Caki2 (cell line): ENCODE results near the gene ARMH4. TPM values are rescaled to one million over a fixed set of nuclear protein-coding genes. Genes with fewer than 3 reads are reported as not detected.
A peak's percentile ranks its signal among the peaks of the same experiment; 100 is the strongest.
"Not testable (repeated sequence)": the region's sequence is repeated elsewhere in the genome, so short reads cannot be mapped to it uniquely, and the experiment has no call there.

Source experiments
- DNase-seq: peaks from one replicate; pipeline ENCODE4 v3.0.0-alpha.2; 2015; ENCODE audit warnings: low read depth
- in situ Hi-C: cut with HindIII; loops from 2 replicates; pipeline ENCODE4 v1.10.0; 2016; ENCODE audit warnings: low sequenced_read_pairs, low pct_unique_long_range_greater_than_20kb, mixed read lengths
- total RNA-seq: library from RNA; depleted of rRNA; stranded (reverse); fragments of >200 nt; shearing (Covaris generic); gene quantifications from 2 replicates; pipeline ENCODE4 v1.2.3, GENCODE V29; 2014; ENCODE audit warnings: low replicate concordance

ARMH4 gene
- total RNA-seq, 1 experiment from 2014 or later: 0.10 TPM

DNA sequence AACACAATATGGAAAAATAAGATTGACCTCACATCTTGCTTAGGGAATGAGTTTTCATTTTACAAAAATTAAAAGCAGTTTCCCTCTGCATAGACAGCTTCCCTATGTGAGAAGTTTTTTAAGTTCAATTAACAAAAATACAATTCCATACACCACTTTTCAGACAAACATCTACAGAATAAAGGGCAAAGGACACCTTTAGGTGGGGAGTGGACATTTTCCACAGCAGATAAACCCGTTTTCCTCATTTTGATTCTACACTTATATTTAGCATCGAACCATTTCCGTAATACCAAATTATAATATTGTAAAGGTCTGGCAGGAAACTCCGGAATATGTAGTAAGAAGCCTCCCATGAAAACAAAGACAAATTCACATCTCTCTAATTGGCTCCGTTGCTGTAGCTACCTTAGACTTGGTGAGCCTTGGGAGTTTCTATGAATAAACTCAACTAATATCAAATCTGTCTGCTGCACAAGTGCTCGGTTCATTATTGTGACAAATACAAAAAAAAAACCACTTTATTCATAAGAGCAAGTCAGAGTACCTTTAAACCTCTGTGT lies 1.7 kb downstream of the ARMH4 start:
- in situ Hi-C loops: no loop called here
- DNase-seq: no peak

DNA sequence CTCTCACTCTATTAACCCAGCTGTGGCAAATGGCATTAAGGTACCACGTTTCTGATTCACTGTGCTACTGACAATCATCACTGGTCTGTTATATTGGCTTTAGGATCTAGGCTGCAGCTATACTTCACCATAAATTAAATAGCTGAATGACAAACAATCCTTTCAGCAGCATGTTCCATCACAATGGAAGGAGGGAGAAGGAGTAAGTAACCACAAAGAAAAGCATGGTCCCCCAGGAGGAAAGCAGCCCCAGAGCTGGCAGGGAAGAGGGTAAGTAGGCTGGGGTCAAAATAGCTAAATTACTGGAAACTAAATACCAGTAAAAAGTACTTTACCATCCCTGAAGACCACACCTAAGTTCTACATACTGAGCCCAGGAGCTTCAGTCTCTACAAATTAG lies 2.8 kb downstream of the ARMH4 start:
- in situ Hi-C loops: no loop called here
- no peak for DNase-seq

DNA sequence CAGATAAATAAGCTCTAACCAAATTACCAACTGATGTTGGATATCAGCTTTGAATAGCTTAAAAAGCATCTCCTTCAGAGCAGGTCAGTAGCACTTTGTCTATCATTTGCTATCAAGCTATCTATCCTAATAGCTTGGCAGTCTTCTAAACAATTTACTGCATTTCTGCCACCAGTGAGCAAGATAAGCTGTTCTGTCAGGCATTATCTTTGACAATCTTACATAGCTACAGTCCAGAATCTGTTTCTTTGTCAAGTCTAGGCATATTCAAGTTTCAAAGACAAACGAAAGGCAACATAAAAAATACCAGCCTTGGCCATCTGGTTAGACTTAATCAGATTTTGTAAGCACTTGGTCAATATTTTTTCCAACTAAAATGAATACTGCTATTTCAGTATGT lies 5.6 kb downstream of the ARMH4 start:
- DNase-seq: no peak
- in situ Hi-C loops: no loop called here

DNA sequence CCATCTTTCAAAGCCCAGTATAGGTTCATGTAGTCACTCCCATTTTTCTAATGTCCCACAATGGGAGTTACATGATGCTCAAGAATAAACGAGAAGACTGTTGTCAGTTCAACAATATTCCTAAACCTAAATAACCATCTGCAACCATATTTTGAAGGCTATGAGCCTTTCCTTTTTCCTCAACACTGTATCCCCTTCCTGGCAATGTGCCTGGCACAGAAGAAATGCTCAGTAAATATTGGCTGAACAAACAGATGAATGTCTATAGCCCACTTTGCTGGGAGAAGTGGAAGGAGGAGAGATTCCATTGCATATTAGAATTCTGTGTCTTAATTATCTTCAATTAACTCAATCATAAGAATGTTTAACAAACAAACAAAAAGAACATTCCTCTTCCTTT lies 6.1 kb downstream of the ARMH4 start:
- in situ Hi-C loops: no loop called here
- no peak for DNase-seq

DNA sequence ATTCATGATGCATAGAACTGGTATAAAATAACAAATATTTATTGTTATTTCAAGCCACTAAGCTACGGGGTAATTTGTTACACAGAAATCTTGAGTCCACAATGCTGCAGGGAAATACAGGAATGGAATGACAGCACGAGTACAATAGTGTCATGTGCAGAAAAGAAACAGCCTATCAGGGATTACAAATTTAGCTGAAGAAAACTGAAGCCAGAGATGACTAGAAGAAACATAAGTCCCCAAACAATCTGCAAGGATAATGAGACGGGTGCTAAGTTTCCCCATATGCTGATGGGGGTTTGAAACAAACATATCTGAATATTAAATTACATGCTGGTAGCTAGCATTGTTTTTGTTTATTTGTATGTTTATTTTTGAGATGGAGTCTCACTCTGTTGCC lies 8.9 kb downstream of the ARMH4 start:
- in situ Hi-C loops: no loop called here

DNA sequence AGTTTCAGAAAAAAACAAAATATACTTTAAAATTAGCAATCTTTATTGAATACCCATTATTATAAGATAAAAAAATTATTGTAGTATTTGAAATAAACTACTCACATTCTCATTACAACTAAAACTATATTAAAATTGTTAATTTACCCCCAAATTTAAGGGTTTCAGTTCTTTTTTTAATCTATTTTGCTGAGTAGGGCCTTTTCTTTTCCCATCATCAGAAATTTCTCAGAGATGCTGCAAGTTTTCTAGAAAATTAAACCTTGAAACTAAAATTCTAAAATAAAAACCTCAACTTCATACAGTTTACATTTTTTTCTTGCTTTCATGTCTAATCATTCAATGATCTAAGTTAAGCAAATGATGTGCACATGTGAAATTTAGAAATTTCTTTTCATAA lies 10.1 kb downstream of the ARMH4 start:
- no peak for DNase-seq
- in situ Hi-C loops: no loop called here

More for the DNA sequence above, 8.9 kb downstream of the ARMH4 start:
- no peak for DNase-seq

DNA sequence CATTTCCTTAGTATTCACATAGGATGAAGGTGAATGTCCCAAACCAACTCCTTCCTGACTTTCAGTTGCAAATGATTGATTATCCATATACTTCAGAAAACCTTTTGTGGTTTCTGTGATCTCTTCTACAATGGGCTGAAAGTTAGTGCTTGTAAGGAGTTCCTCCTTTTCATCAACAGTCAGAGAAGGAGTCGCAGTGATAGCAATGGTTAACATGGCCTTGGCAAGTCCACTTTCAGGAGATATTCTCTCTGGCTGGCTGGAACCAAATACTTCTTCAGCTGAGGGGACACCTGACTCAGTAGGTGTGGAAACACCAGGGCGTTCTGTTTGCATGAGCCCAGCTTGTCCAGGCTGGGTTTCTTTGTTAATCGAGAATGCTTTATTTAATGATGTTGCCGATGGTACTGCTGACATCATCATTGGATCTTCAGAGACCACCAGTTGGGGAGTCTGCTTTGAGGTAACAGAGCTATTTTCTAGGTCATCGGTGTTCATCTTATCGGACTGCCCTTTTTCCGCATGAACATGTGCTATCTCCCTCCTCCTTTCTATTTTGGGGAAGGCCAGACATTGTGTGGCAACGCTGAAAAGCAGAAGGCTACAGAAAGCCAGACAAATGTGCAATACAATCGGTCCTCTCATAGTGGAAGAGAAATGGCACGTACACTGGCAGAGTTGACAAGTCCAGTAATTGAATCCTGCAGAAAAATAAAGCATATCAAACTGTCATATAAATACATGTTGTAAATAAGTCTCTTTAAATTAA lies 13.1 kb downstream of the ARMH4 start:
- no peak for DNase-seq
- in situ Hi-C loops: no loop called here

DNA sequence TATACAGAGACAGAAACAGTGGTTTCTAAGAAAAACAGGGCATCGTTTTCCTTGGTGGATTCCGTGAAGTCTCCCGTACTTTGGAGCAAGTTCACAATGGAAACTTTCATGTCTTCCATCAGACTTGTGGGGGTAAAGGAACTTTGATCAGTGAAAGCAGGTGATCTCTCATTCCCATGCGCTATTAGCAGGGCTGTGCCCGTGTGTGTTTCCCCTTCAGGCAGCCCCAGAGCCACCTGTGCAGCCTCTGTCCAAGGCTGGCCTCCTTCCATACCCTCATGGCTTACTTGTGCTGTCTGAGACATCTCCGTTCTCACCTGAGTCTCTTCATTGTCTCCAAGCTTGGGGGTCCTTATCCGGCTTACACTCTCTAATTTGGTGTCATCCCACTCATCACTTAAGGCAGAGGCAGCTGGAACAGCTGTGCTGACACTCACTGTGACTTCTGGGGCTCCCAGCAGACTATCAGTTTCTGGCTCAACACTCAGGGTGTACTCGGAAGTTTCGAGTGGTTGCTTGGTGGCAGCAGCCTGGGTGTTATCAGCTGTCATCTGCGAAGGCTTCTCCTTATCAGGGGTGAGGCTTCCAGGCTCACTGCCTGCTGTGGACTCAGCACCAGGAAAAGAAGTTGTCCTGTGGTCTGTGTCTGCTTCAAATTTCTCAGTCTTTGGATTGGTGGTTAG lies 13.8 kb downstream of the ARMH4 start:
- in situ Hi-C loops: no loop called here
- no peak for DNase-seq

DNA sequence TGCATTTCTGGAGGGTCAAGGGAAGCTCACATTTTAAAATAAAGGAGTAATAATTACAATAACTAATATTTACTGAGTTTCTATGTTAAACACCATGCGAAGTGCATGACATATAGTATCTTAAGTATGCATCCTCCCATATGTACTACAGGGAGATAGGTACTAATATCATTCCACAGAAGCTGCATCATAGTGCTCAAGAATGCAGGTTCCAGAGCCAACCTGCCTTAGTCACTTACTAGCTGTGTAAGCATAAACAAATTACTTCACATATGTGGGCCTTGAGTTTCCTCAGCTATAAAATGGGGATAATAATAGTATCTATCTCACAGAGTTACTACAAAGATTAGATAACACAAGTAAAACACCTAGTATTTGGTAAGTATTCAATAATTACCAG lies 18.3 kb downstream of the ARMH4 start:
- in situ Hi-C loops: no loop called here
- DNase-seq: peak; percentile 1

DNA sequence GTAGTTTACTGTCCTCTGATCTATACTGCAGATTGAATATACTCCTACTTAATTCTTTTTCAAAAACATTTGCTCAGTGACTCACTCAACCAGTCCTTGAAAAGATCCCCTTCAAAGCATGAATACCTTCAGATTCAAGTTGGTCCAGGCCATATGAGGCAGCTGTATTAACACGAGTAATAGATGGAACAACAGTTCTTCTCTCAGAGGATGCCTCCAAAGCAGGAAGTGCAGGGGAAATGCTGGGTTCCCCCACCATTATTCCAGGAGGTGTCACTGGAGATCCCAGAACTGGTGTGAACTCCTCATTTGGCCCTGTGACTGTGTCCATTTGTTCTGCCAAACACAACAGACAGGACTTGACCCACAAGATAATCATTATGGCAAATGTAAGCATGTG lies 20.6 kb downstream of the ARMH4 start:
- in situ Hi-C loops: no loop called here
- no peak for DNase-seq

DNA sequence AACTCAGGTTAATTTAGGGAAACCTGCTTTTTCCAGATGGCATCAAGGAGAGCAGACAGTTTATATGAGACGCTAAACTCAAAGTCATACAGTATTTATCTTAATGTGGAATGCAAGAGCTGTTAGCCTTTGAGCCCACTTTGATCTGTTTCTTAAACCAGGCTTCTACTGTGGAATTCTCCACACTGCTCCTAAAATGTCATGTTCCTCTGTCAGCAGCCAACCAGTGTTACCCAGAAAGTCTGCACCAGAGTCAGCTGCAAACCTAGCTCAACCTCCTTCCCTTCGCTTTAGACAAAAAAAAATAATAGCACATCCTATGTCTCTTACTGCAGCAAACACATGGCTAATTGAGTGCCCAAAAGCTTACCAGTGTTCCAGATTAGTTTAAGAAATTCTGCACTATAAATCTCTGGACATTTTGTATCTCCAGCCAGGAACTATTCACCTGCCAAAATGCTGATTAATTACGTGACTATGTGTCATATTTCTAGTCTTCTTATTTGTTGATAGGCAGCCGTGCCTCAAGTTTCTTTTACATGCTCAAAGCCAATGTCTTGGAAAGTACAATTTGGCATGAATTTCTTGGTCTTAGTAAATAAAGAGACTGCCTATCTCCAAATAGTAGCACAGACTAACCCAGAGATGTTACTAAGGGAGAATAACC lies 21.8 kb downstream of the ARMH4 start:
- in situ Hi-C loops: no loop called here
- DNase-seq: no peak

DNA sequence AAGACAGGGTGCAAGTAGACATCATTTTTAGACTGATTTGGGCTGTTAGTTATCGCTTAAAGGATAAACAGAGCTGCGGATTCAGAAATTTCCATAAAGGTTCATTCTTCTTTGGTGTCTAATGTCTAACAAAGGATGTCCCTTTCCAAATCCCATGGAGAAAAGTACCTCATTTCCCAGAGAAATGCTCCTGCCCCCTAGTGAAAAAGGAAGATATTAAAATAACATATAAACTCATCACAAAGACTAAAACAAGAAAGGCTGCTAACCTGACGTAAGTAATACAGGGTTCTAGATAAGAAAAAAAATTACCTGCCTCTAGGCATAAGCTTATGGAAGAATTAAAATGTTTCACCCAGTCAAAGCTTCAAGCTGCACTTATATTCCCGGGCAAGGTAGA lies 22.8 kb downstream of the ARMH4 start:
- DNase-seq: no peak
- in situ Hi-C loops: no loop called here

DNA sequence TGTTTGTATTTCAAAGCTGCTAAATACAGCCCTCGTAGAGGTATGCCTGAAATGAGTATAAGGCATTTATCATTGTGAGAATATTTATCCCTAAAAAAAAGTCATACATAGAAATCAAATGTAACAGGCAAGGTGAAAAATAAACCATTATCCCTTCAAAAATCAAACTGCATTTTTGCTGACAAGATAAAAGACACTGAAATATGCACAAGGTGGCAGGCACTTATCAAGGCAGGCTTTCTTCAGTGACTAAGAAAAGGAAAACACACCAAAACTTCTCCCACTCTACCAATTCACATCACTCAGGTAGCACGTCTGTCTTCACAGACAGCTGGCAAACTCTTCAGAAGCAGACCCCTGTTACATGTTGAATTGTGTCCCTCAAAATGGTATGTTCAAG lies 23.6 kb downstream of the ARMH4 start:
- in situ Hi-C loops: no loop called here

DNA sequence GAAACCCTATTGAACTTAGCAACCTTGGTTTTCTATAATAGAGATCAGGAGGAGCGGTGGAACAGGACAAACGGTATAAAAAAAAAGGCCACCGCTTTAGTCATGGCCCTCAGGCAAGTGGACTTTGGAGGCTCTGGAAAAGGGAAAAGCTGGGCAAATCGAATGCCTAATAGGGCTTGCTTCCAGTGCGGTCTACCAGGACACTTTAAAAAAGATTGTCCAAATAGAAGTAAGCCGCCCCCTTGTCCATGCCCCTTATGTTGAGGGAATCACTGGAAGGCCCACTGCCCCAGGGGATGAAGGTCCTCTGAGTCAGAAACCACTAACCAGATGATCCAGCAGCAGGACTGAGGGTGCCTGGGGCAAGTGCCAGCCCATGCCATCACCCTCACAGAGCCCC lies 29.5 kb downstream of the ARMH4 start:
- in situ Hi-C loops, DNase-seq: not testable (repeated sequence)

More for the DNA sequence above, 23.6 kb downstream of the ARMH4 start:
- DNase-seq: no peak

DNA sequence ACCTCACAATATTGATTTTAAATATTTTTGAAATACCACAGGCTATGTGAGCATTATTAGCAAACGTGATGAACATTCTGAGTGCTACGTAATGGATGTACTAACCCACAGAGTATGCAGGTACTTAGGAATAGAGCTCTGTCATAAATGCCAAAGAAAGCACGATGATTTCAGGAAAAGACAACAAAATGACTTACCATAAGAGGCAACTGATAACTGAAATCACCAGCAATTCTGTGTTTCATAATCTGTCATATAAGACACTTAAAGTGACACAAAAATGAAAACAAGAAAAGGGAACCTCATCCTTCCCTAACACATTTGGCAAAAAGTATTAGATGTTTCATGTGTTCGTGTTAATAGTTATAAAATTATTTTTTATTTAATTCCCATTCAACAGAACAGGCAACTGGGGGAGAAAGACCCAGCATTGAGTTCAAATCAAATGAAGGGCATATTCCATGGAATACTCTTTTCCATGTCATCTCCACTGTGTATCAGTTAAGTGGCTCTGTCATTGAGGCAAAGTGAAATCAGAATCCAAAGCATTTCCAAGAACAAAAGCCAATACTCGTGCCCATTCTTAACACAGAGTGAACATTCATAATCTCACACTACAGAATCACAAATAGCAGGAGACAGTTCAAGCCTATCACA lies 30.4 kb downstream of the ARMH4 start:
- in situ Hi-C loops: no loop called here
- no peak for DNase-seq

DNA sequence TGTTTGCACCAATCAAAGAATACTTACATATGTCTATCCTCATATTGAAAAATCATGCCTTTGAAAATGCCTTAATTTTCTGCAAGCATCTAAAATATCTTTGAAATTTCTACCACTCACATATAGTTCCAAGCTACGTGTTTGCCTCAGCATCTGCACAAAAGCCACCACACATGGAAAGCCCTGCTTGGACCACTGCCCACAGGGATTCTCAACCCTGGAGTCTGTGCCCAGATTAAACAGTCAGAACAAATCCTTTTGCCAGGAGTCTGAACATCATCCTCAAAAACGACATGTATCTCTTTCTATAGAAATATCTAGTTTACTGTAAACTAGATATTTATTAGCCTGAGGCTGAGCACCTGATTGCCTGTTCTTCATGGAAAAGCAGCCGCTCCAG lies 32.6 kb downstream of the ARMH4 start:
- DNase-seq: no peak

DNA sequence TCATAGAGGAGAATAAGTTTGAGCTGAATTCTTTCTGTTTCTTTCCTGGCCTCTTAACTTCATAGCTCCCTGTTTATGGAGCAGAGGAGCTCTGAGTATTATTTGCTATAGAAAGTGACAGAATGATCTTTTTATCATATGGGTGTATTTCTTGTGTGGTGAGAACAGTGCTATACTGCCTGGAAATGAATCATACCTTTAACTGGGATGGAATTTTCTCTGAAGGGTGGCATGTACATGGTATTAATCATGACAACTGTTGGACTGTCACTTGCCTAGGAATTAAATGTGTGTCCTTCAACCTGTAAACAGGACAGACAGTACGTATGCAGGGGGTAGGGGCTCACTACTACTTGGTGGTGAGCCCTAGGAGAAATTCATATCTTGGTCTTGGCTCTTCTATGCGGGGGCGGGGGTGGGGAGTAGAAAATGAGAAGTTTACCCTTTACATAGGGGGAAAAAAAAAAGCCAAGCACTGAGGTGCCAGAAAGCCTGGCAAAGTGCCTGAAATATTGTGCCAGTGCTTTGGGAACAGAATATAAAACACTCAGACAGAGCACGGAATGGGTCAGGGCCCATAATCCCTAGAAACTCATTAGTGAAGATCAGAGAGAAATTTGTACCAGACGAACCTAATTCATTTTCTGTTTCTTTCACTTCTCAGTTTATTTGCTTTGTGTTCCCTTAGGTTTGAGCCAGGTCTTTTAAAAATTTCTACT lies 33.8 kb downstream of the ARMH4 start:
- in situ Hi-C loops: no loop called here
- DNase-seq: no peak

More for the DNA sequence above, 32.6 kb downstream of the ARMH4 start:
- in situ Hi-C loops: no loop called here

DNA sequence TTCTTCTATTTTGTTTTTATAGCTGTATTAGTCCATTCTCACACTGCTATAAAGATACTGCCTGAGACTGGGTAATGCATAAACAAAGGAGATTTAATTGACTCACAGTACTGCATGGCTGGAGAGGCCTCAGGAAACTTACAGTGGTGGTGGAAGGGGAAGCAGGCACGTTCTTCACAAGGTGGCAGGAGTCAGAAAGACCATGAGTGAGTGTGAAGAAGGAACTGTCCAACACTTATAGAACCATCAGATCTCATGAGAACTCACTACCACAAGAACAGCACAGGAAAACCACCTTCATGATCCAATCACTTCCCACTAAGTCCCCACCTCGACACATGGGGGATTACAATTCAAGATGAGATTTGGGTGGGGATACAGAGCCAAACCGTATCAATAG lies 42.3 kb downstream of the ARMH4 start:
- in situ Hi-C loops: no loop called here
- DNase-seq: no peak
